HepG2 (cell line): Measurements from ENCODE around the gene SPCS2. TPM values are rescaled to one million over a fixed set of nuclear protein-coding genes. Genes with fewer than 3 reads are reported as not detected.

Experiments used
- AHR ChIP-seq: IDR thresholded peaks from 2 replicates; pipeline ENCODE4 v1.6.1; 2018; ENCODE audit warnings: missing genetic modification reagents, missing compliant biosample characterization
- CBFB ChIP-seq: sonication (generic); formaldehyde crosslinking; IDR thresholded peaks from 2 replicates; pipeline ENCODE4 v1.4.0; 2020; ENCODE audit warnings: missing genetic modification reagents
- FLYWCH1 ChIP-seq: sonication (generic); formaldehyde crosslinking; IDR thresholded peaks from 2 replicates; pipeline ENCODE4 v1.8.1; 2023; ENCODE audit warnings: mild to moderate bottlenecking, missing genetic modification reagents
- HNRNPLL ChIP-seq: fragments of 200-400 bp; formaldehyde crosslinking; IDR thresholded peaks from 2 replicates; pipeline ENCODE4 v1.6.1; 2017; ENCODE audit warnings: mild to moderate bottlenecking, low read depth, low read length; ENCODE audit not compliant: poor library complexity, severe bottlenecking
- KMT2A ChIP-seq: sonication (generic); formaldehyde crosslinking; IDR thresholded peaks from 2 replicates; pipeline ENCODE4 v1.4.0; 2020; ENCODE audit warnings: missing genetic modification reagents
- PBX3 ChIP-seq: sonication (generic); formaldehyde crosslinking; IDR thresholded peaks from 2 replicates; pipeline ENCODE4 v1.8.1; 2023; ENCODE audit warnings: missing genetic modification reagents, inconsistent platforms, borderline replicate concordance
- RBFOX2 ChIP-seq: fragments of 200-400 bp; formaldehyde crosslinking; IDR thresholded peaks from 2 replicates; pipeline ENCODE4 v1.6.1; 2017; ENCODE audit warnings: low read depth, mild to moderate bottlenecking, low read length
- SMYD3 ChIP-seq: sonication (generic); formaldehyde crosslinking; IDR thresholded peaks from 2 replicates; pipeline ENCODE4 v1.8.1; 2023; ENCODE audit warnings: mild to moderate bottlenecking, missing genetic modification reagents
- SOX6 ChIP-seq, 2 experiments: fragments of 450-650 bp in 1 of 2; sonication (generic) in 1 of 2; formaldehyde crosslinking in 1 of 2; IDR thresholded peaks; 2 replicates each; pipeline versions ENCODE4 v1.4.0 to v1.6.1; 2017 to 2020; ENCODE audit warnings: antibody characterized with exemption in 1 of 2, mild to moderate bottlenecking in 1 of 2, missing genetic modification reagents in 1 of 2
- TBP ChIP-seq: sonication (generic); formaldehyde crosslinking; IDR thresholded peaks from 2 replicates; pipeline ENCODE4 v1.5.0; 2020; ENCODE audit warnings: missing genetic modification reagents
- ZEB1 ChIP-seq: IDR thresholded peaks from 2 replicates; pipeline ENCODE4 v1.6.1; 2012; ENCODE audit warnings: mild to moderate bottlenecking, low read depth, inconsistent platforms; ENCODE audit not compliant: insufficient replicate concordance
- ZNF180 ChIP-seq: sonication (generic); formaldehyde crosslinking; IDR thresholded peaks from 2 replicates; pipeline ENCODE4 v1.4.0; 2020; ENCODE audit warnings: low read depth, missing genetic modification reagents, borderline replicate concordance
- ZNF3 ChIP-seq: IDR thresholded peaks from 2 replicates; pipeline ENCODE4 v1.7.0; 2017; ENCODE audit warnings: inconsistent platforms
- ZNF770 ChIP-seq: sonication (generic); formaldehyde crosslinking; IDR thresholded peaks from 2 replicates; pipeline ENCODE4 v1.5.0; 2020; ENCODE audit warnings: mild to moderate bottlenecking, missing genetic modification reagents
- ZNF777 ChIP-seq: sonication (generic); formaldehyde crosslinking; IDR thresholded peaks from 2 replicates; pipeline ENCODE4 v1.4.0; 2020; ENCODE audit warnings: missing genetic modification reagents
- ZNF790 ChIP-seq: sonication (generic); formaldehyde crosslinking; IDR thresholded peaks from 2 replicates; pipeline ENCODE4 v1.8.0; 2022; ENCODE audit warnings: missing genetic modification reagents, mild to moderate bottlenecking, borderline replicate concordance
- polyA plus RNA-seq, 8 experiments: library from polyadenylated mRNA; depleted of rRNA in 3 of 8; stranded (reverse) in 7 of 8; unstranded in 1 of 8; fragments of >200 nt; fragmentation: Illumina TruSeq in 4 of 8; extraction: Trizol in 4 of 8; gene quantifications; 2 replicates each; pipeline versions ENCODE4 v1.2.1 to v1.2.3, GENCODE V29; 2011 to 2016; ENCODE audit warnings: low read depth in 4 of 8, missing spikeins in 1 of 8, mixed read lengths in 1 of 8; ENCODE audit not compliant: insufficient read depth in 1 of 8
- total RNA-seq, 5 experiments: library from RNA; depleted of rRNA; stranded (reverse); fragments of >200 nt; fragmentation: Illumina TruSeq; extraction: Trizol; gene quantifications; 2 replicates each; pipeline ENCODE4 v1.2.3, GENCODE V29; 2016; ENCODE audit warnings: low read depth in 1 of 5
- TF ChIP-seq, protein P1 (sequence below): sonication (generic); formaldehyde crosslinking; IDR thresholded peaks from 2 replicates; pipeline ENCODE4 v1.4.0; 2020; ENCODE audit warnings: missing genetic modification reagents
- TF ChIP-seq, protein P2 (sequence below): sonication (generic); formaldehyde crosslinking; IDR thresholded peaks from 2 replicates; pipeline ENCODE4 v1.4.0; 2020; ENCODE audit warnings: missing genetic modification reagents
- TF ChIP-seq, protein P3 (sequence below): sonication (generic); formaldehyde crosslinking; IDR thresholded peaks from 2 replicates; pipeline ENCODE4 v1.5.1; 2020; ENCODE audit warnings: missing genetic modification reagents, mild to moderate bottlenecking, borderline replicate concordance

Gene SPCS2
- total and polyA plus RNA-seq, 2 of the 13 experiments (the other 11 are each of a cell fraction or from before 2014, with no cell fraction given) = 87.3 to 142 TPM

- TF ChIP-seq FLYWCH1 (CRISPR knock-in tag) (no peak), KMT2A (CRISPR knock-in tag) (peak; percentile 73), SMYD3 (CRISPR knock-in tag) (0 out of 2 replicates have a peak, but pooled peaks have one; percentile 27), ZEB1 (peak; percentile 17), ZNF3 (CRISPR knock-in tag) (no peak), ZNF180 (CRISPR knock-in tag) (no peak), RBFOX2 (0 out of 2 replicates have a peak, but pooled peaks have one; percentile 13), TBP (no peak), ZNF790 (peak; percentile 63; the same call in 1 of the 2 replicates), CBFB (CRISPR knock-in tag) (no peak), ZNF777 (CRISPR knock-in tag) (0 out of 2 replicates have a peak, but pooled peaks have one; percentile 36), HNRNPLL (peak; percentile 46), PBX3 (no peak), AHR (CRISPR knock-in tag) (0 out of 2 replicates have a peak, but pooled peaks have one; percentile 5), SOX6 (IDR thresholded peaks at IDR 0.05) (no peak), SOX6 (CRISPR knock-in tag; IDR thresholded peaks at IDR 0.05) (peak; percentile 53), ZNF770 (CRISPR knock-in tag) (no peak)
- TF ChIP-seq, protein P1, sequence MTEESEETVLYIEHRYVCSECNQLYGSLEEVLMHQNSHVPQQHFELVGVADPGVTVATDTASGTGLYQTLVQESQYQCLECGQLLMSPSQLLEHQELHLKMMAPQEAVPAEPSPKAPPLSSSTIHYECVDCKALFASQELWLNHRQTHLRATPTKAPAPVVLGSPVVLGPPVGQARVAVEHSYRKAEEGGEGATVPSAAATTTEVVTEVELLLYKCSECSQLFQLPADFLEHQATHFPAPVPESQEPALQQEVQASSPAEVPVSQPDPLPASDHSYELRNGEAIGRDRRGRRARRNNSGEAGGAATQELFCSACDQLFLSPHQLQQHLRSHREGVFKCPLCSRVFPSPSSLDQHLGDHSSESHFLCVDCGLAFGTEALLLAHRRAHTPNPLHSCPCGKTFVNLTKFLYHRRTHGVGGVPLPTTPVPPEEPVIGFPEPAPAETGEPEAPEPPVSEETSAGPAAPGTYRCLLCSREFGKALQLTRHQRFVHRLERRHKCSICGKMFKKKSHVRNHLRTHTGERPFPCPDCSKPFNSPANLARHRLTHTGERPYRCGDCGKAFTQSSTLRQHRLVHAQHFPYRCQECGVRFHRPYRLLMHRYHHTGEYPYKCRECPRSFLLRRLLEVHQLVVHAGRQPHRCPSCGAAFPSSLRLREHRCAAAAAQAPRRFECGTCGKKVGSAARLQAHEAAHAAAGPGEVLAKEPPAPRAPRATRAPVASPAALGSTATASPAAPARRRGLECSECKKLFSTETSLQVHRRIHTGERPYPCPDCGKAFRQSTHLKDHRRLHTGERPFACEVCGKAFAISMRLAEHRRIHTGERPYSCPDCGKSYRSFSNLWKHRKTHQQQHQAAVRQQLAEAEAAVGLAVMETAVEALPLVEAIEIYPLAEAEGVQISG (CRISPR knock-in tag) = peak; percentile 57; the same call in 1 of the 2 replicates
- TF ChIP-seq, protein P2, sequence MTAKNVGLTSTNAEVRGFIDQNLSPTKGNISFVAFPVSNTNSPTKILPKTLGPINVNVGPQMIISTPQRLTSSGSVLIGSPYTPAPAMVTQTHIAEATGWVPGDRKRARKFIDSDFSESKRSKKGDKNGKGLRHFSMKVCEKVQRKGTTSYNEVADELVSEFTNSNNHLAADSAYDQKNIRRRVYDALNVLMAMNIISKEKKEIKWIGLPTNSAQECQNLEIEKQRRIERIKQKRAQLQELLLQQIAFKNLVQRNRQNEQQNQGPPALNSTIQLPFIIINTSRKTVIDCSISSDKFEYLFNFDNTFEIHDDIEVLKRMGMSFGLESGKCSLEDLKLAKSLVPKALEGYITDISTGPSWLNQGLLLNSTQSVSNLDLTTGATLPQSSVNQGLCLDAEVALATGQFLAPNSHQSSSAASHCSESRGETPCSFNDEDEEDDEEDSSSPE = peak; percentile 70
- TF ChIP-seq, protein P3, sequence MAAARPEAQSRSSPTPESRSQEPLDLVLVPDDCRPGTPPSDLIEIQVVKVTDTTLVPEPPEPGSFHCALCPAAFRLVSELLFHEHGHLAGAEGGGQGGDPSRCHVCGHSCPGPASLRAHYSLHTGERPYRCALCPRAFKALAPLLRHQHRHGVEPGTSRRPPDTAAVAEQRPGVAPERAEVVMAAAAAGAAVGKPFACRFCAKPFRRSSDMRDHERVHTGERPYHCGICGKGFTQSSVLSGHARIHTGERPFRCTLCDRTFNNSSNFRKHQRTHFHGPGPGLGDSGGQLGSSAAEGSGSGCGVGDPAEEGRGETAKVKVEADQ (CRISPR knock-in tag) = no peak
Measured at GRCh38 chr11:74988541-74989259, 39.6 kb downstream of the SPCS2 start, which contains the start of gene NEU3 (continued).
